B cell (primary cell): ENCODE measurements around the gene NNT. TPM values are rescaled to one million over a fixed set of nuclear protein-coding genes. Genes with fewer than 3 reads are reported as not detected.
A peak's percentile ranks its signal among the peaks of the same experiment; 100 is the strongest.

Experiments
- ATAC-seq: fragments of 200-7000 bp; cut with Tn5 transposase; one replicate; pipeline ENCODE4 v1.10.0; 2021; ENCODE audit warnings: low read depth, mild to moderate bottlenecking, moderate number of reproducible peaks, moderate library complexity
- CTCF ChIA-PET: fragments of 350-600 bp; sonication (Branson Sonifier 250); formaldehyde crosslinking; loops from one replicate; lab custom pipeline; 2021; ENCODE audit warnings: antibody characterized with exemption, inconsistent platforms; lab: Charles Lee
- POLR2A ChIA-PET: fragments of 350-600 bp; sonication (Branson Sonifier 250); formaldehyde crosslinking; loops from one replicate; lab custom pipeline; 2021; ENCODE audit warnings: antibody characterized with exemption; lab: Charles Lee
- DNase-seq: peaks from one replicate; pipeline ENCODE4 v3.0.0; 2013
- H2AFZ ChIP-seq: 2 replicates; pipeline ENCODE4 v1.6.1; 2012; ENCODE audit warnings: mild to moderate bottlenecking, low read depth, low read length; ENCODE audit not compliant: insufficient read depth, poor library complexity, severe bottlenecking
- H3K27ac ChIP-seq, 2 donors: 1 replicate in 1 of 2; 2 replicates in 1 of 2; pipeline ENCODE4 v1.5.1; 2012 to 2013; ENCODE audit warnings: low read length in 2 of 2, mild to moderate bottlenecking in 2 of 2, moderate library complexity in 1 of 2
- H3K27me3 ChIP-seq, 4 experiments: fragments of 200-600 bp in 1 of 4; sonication (generic) in 1 of 4; replicated peaks in 1 of 4; 1 replicate in 2 of 4; 2 replicates in 2 of 4; pipeline versions ENCODE4 v1.6.1 to v1.7.0; 2013 to 2016; ENCODE audit warnings: low read length in 3 of 4, mild to moderate bottlenecking in 2 of 4, mixed read lengths in 1 of 4, moderate library complexity in 1 of 4; ENCODE audit not compliant: insufficient read depth in 4 of 4, control insufficient read depth in 3 of 4; ENCODE audit errors: control extremely low read depth in 1 of 4
- H3K36me3 ChIP-seq, 2 experiments: replicated peaks in 1 of 2; 1 replicate in 1 of 2; 2 replicates in 1 of 2; pipeline versions ENCODE4 v1.6.1 to v1.7.1; 2013; ENCODE audit warnings: low read length in 1 of 2; ENCODE audit not compliant: insufficient read depth in 2 of 2, control insufficient read depth in 1 of 2; ENCODE audit errors: control extremely low read depth in 1 of 2, extremely low read depth in 1 of 2
- H3K4me1 ChIP-seq, 2 donors: fragments of 200-600 bp in 1 of 2; sonication (generic) in 1 of 2; 1 replicate in 1 of 2; 2 replicates in 1 of 2; pipeline versions ENCODE4 v1.5.1 to v1.6.1; 2013 to 2017; ENCODE audit warnings: low read length in 2 of 2; ENCODE audit not compliant: control insufficient read depth in 2 of 2, insufficient read depth in 2 of 2
- H3K4me2 ChIP-seq: replicated peaks from 2 replicates; pipeline ENCODE3; 2012; ENCODE audit warnings: mild to moderate bottlenecking, low read depth, low read length; ENCODE audit not compliant: poor library complexity, severe bottlenecking
- H3K4me3 ChIP-seq, 5 experiments: fragments of 200-600 bp in 1 of 5; sonication (generic) in 1 of 5; 1 replicate in 3 of 5; 2 replicates in 2 of 5; pipeline versions ENCODE4 v1.5.1 to v1.7.0; 2011 to 2016; ENCODE audit warnings: low read length in 4 of 5, mild to moderate bottlenecking in 4 of 5, low read depth in 2 of 5, control low read depth in 1 of 5, moderate library complexity in 1 of 5; ENCODE audit not compliant: insufficient read depth in 1 of 5; ENCODE audit errors: control extremely low read depth in 1 of 5, extremely low read depth in 1 of 5
- H3K79me2 ChIP-seq: fragments of 200-600 bp; sonication (generic); one replicate; pipeline ENCODE4 v1.6.0; 2016; ENCODE audit warnings: low read length; ENCODE audit not compliant: control insufficient read depth, insufficient read depth
- H3K9ac ChIP-seq: fragments of 200-600 bp; sonication (generic); 2 replicates; pipeline ENCODE4 v1.6.1; 2017; ENCODE audit warnings: mild to moderate bottlenecking, low read length, moderate library complexity
- H3K9me3 ChIP-seq, 3 donors: one replicate each; pipeline versions ENCODE4 v1.6.1 to v1.7.1; 2013; ENCODE audit warnings: low read length in 2 of 3; ENCODE audit not compliant: control insufficient read depth in 2 of 3, insufficient read depth in 1 of 3; ENCODE audit errors: control extremely low read depth in 1 of 3
- H4K20me1 ChIP-seq: 2 replicates; pipeline ENCODE4 v1.6.0; 2012; ENCODE audit warnings: mild to moderate bottlenecking, low read length; ENCODE audit not compliant: insufficient read depth, control insufficient read depth, poor library complexity, severe bottlenecking
- H3K27ac Mint-ChIP-seq: one replicate; pipeline ENCODE4 v1.8.0; 2021; ENCODE audit warnings: mixed read lengths
- H3K27me3 Mint-ChIP-seq: one replicate; pipeline ENCODE4 v1.8.0; 2021; ENCODE audit warnings: mixed read lengths
- H3K4me1 Mint-ChIP-seq: one replicate; pipeline ENCODE4 v1.8.0; 2021; ENCODE audit warnings: mixed read lengths
- H3K4me3 Mint-ChIP-seq: one replicate; pipeline ENCODE4 v1.8.0; 2021; ENCODE audit warnings: mixed read lengths
- H3K9me3 Mint-ChIP-seq: one replicate; pipeline ENCODE4 v1.8.0; 2022; ENCODE audit warnings: mixed read lengths; ENCODE audit not compliant: insufficient read depth
- CTCF ChIP-seq: fragments of 200-600 bp; IDR thresholded peaks from one replicate; pipeline ENCODE4 v1.8.0; 2022; ENCODE audit warnings: antibody characterized with exemption, mild to moderate bottlenecking
- EZH2 ChIP-seq: IDR thresholded peaks from 2 replicates; pipeline ENCODE4 v1.6.1; 2012; ENCODE audit warnings: borderline replicate concordance, low read depth, mild to moderate bottlenecking, moderate library complexity, low read length; ENCODE audit not compliant: insufficient read depth, poor library complexity, severe bottlenecking
- WGBS: methylation state at CpG from one replicate; pipeline ENCODE4 v1.1.5; 2013; ENCODE audit warnings: missing lambda C conversion rate; ENCODE audit not compliant: insufficient coverage; 5-methylcytosine and 5-hydroxymethylcytosine counted together
- intact Hi-C: fragments of 100-400 bp; cut with micrococcal nuclease; formaldehyde crosslinking; loops from one replicate; pipeline ENCODE4 v1.10.0; 2022
- polyA plus RNA-seq: library from polyadenylated mRNA; depleted of rRNA; stranded (reverse); fragments of >200 nt; gene quantifications from 2 replicates; pipeline ENCODE4 v1.2.3, GENCODE V29; 2012
- total RNA-seq, 2 donors: library from RNA; stranded (reverse); fragments of 120-200 nt in 1 of 2; gene quantifications; 1 replicate in 1 of 2; 2 replicates in 1 of 2; pipeline versions ENCODE4 v1.2.3 to v1.2.4, GENCODE V29; 2013 to 2022

NNT gene
- total and polyA plus RNA-seq, 2 donors (not counting 1 experiment from before 2014, with no cell fraction given): 17.8 to 61.1 TPM

GRCh38 chr5:43659075-43659474 is 56.1 kb downstream of the NNT start:
- ATAC-seq (no peak), DNase-seq (no peak)
- H3K4me1 ChIP-seq: no peaks in the 10 kb centered on the region
- Mint-ChIP-seq H3K27ac (no peak overlapping the region), H3K9me3 (no peaks in the 10 kb centered on the region), H3K4me1 (no peaks in the 10 kb centered on the region), H3K4me3 (no peak overlapping the region), H3K27me3 (no peaks in the 10 kb centered on the region)
- no peak overlapping the region for H2AFZ ChIP-seq
- TF ChIP-seq CTCF (no peak), EZH2 (no peak)
- no peaks in the 10 kb centered on the region for H3K79me2 ChIP-seq
- no peaks in the 10 kb centered on the region for H4K20me1 ChIP-seq
- H3K9ac ChIP-seq: no peak overlapping the region
- peaks cover 20 to 44% of the 10 kb centered on the region in 2 experiments for H3K36me3 ChIP-seq
- no peak overlapping the region for H3K27ac ChIP-seq
- H3K4me2 ChIP-seq: no peak overlapping the region
- intact Hi-C loops: no loop called here
- H3K4me3 ChIP-seq: no peak overlapping the region
- POLR2A ChIA-PET: no interaction called here
- CTCF ChIA-PET: interaction anchor here (0.7 to 1.2 kb wide), 2 partner anchors 25 to 1053 kb away, joined by 3 read pairs; no protein-coding TSS in a partner anchor
- WGBS: 100% methylated on average over 1 of the region's 4 CpGs
- no peaks in the 10 kb centered on the region for H3K27me3 ChIP-seq
- no peaks in the 10 kb centered on the region for H3K9me3 ChIP-seq

- H3K9me3 ChIP-seq: peaks cover 0 to 8% (median 0%) of the 10 kb centered on the region in 3 donors
- Mint-ChIP-seq H3K4me1 (no peaks in the 10 kb centered on the region), H3K27ac (no peak overlapping the region), H3K9me3 (no peaks in the 10 kb centered on the region), H3K4me3 (no peak overlapping the region), H3K27me3 (no peaks in the 10 kb centered on the region)
- no peaks in the 10 kb centered on the region for H4K20me1 ChIP-seq
- H3K4me2 ChIP-seq: no peak overlapping the region
- no peak overlapping the region for H2AFZ ChIP-seq
- no peaks in the 10 kb centered on the region for H3K4me1 ChIP-seq
- no peak overlapping the region for H3K4me3 ChIP-seq
- CTCF ChIA-PET: interaction anchor here (0.6 kb wide), 1 partner anchor 318 kb away, joined by 3 read pairs; no protein-coding TSS in a partner anchor
- DNase-seq (no peak), ATAC-seq (no peak)
- no peak overlapping the region for H3K27ac ChIP-seq
- H3K79me2 ChIP-seq: no peaks in the 10 kb centered on the region
- intact Hi-C loops: no loop called here
- H3K27me3 ChIP-seq: no peaks in the 10 kb centered on the region
- no CpG with 5 or more reads among the region's 2 CpGs for WGBS
- H3K36me3 ChIP-seq: peaks cover 15 to 34% of the 10 kb centered on the region in 2 experiments
- POLR2A ChIA-PET: no interaction called here
- no peak for TF ChIP-seq EZH2
- TF ChIP-seq CTCF: peak; percentile 51
- H3K9ac ChIP-seq: no peak overlapping the region
Observed at GRCh38 chr5:43661102-43661501, 58.1 kb downstream of the NNT start.
